HFF-Myc (cell line): Measurements from ENCODE around the gene PPP1R16B.
"Not testable (repeated sequence)": the region's sequence is repeated elsewhere in the genome, so short reads cannot be mapped to it uniquely, and the experiment has no call there.

Source experiments
- DNase-seq: peaks from one replicate; pipeline ENCODE4 v3.0.0-alpha.2; 2011; ENCODE audit warnings: low read depth; ENCODE audit errors: extremely low read depth
- H3K4me3 ChIP-seq: replicated peaks from 2 replicates; pipeline ENCODE4 v1.5.1; 2011; ENCODE audit warnings: low read depth, mild to moderate bottlenecking, control low read depth, low read length
- TF ChIP-seq, protein P1 (sequence below): IDR thresholded peaks from 2 replicates; pipeline ENCODE4 v1.5.1; 2012; ENCODE audit warnings: mild to moderate bottlenecking, low read depth, low read length, control low read depth; ENCODE audit errors: missing control alignments

Gene PPP1R16B

DNA sequence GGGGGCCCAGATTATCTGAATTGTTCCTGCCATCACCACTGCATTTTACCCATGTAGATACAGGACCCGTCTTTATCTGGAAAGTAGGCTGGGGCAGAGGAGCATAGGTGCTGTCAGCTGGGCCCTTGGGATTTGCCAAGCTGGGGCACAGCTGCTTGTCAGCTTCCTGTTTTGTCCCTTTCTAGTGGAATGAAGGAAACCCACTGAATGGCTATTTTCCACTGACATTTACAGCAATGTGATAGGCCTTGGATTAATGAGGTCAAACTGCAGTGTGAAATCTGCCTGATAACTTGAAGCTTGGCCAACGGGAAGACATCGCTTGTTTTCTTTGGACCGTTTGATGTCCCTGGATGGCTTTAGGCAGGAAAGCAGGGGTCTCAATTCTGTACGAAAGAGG, 6.7 kb downstream of the PPP1R16B start:
- no peak overlapping the region for H3K4me3 ChIP-seq
- no peak for DNase-seq
- TF ChIP-seq, protein P1, sequence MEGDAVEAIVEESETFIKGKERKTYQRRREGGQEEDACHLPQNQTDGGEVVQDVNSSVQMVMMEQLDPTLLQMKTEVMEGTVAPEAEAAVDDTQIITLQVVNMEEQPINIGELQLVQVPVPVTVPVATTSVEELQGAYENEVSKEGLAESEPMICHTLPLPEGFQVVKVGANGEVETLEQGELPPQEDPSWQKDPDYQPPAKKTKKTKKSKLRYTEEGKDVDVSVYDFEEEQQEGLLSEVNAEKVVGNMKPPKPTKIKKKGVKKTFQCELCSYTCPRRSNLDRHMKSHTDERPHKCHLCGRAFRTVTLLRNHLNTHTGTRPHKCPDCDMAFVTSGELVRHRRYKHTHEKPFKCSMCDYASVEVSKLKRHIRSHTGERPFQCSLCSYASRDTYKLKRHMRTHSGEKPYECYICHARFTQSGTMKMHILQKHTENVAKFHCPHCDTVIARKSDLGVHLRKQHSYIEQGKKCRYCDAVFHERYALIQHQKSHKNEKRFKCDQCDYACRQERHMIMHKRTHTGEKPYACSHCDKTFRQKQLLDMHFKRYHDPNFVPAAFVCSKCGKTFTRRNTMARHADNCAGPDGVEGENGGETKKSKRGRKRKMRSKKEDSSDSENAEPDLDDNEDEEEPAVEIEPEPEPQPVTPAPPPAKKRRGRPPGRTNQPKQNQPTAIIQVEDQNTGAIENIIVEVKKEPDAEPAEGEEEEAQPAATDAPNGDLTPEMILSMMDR, result no peak

DNA sequence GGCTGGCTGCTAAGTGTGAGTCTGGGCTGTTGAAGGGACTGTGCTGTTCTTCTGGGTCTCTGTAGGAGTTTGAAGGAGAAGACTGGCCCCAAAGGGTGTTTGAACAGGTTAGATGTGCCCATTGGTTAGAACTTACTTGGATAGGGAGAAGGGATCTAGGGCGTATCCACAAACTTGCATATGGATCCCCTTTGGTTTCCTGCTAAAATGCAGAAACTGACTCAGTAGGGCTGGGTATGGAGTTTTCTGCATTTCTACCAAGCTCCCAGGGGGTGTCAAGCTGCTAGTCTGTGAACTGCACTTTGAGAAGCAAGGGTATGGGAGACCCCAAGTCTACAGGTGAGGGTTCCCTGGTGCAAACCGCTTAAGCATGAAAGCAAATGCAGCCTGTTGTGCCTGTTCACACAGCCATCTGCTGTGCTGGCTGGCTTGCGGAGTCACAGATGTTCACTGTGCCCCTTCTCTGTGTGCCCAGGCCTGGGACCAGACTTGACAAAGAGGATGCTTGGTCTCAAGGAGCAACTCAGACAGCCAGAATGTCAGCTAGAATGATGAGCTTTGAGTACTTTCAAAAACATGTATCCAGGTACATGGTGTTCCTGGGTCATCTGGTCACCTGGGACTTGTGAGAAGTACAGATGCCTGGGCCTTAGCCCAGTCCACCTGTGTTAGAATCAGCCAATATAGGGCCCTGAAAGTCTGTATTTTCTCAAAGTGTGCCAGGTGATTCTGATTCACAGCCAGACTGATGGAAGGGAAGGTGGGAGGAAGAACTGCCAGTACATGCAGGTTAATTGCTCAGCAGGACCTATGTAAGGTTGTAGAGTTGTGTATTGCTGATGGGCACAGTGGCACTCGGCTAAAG, 7.4 kb downstream of the PPP1R16B start:
- no peak overlapping the region for H3K4me3 ChIP-seq

DNA sequence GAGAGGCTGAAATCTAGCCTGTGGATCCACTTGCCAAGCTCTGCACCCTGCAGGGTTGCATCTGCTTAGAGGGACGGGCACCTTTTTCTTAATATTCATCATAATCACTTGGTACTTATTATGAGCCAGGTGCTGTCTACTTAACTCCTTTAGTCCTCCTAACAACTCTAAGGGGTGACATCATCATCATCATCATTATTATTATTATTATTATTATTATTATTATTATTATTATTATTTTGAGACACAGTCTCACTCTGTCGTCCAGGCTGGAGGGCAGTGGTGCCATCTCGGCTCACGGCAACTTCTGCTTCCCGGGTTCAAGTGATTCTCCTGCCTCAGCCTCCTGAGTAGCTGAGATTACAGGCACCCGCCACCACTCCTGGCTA, 8.1 kb downstream of the PPP1R16B start:
- not testable (repeated sequence) for H3K4me3 ChIP-seq, DNase-seq

More for the DNA sequence above, 7.4 kb downstream of the PPP1R16B start:
- TF ChIP-seq, protein P1, result no peak
- no peak for DNase-seq

DNA sequence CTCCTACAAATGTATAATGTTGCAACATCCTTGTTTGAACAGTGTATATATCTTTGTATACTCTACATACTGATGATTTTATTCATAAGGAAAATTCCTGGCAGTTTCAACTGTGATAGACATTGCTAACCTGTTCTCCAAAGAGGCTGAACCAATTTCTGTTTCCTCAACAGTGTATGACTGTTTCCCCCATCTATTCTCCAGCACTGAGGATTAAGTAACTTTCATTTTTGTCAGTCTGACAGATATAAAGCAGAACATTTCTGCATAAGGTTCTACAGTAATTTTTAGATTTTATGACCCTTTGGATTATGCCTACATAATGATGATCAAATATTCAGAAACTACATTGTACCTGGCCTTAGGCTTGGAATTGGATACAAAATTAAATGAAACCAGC, 9.9 kb downstream of the PPP1R16B start:
- TF ChIP-seq, protein P1, result no peak
- no peak overlapping the region for H3K4me3 ChIP-seq
- no peak for DNase-seq

DNA sequence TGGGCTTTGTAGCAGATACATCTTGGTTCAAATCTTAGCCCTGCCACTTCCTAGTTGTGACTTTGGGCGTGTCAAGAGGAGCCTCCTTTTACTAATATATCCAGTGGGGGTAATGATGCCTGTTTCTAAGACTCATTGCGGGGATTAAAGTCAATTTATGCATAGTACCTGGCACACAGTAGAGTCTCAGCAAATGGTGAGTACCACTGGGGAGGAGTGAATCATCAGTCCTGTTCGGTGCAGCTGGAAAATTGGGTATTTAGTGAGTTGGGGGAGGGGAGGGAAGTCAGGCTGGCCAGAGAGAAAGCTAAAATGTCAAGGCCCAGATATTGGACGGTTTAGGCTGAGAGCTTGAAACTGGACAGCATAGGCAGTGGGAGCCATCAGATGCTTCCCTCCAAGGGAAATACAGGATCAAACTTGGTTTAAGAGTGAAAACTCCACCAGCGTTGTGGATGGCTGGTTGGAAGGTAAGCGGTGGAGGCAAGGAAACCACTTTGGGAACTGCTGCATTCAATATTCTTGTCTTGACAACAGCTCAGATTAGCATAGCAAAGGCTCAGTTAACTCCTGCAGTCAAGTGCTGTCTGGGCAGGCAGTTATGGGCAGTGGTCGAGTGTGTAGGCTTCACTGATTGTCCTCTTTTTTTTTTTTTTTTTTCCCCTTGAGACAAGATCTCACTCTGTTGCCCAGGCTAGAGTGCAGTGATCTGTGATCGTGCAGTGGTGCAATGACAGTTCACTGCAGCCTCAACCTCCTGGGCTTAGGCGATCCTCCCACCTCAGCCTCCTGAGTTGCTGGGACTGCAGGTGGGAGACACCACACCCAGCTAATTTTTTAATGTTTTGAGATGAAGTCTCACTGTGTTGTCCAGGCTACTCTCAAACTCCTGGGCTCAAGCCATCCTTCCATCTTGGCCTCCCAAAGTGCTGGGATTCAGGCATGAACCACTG, 12.9 kb downstream of the PPP1R16B start:
- DNase-seq, result no peak
- TF ChIP-seq, protein P1, result no peak
- H3K4me3 ChIP-seq, result no peak overlapping the region

DNA sequence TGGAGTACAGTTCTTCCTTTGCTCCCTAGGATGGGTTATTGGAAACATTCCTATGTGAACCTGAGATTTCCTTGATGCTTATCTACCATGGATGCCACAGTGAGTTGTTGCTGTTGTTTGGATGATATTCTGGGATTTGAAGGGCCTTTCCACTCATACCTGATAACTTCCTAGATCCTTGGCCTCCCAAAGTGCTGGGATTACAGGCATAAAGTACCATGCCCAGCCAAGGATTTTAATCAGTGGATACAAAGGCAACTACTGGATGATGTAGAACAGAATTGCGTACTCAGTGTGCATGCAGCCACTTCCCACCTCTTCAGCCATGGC, 20.0 kb downstream of the PPP1R16B start:
- TF ChIP-seq, protein P1, result no peak
- DNase-seq, result no peak
- H3K4me3 ChIP-seq, result no peak overlapping the region
